Astrocyte (in vitro differentiated cells and primary cell): ENCODE data around the gene AMBN. TPM values are rescaled to one million over a fixed set of nuclear protein-coding genes. Genes with fewer than 3 reads are reported as not detected.

Experiments
- DNase-seq: peaks from one replicate; pipeline ENCODE4 v3.0.0-alpha.2; 2010; ENCODE audit warnings: low read depth
- FAIRE-seq: peaks from 2 replicates; lab custom pipeline; 2011; peaks lifted over from hg19 to GRCh38; lab: Jason Lieb, UNC
- H2AFZ ChIP-seq: 2 replicates; pipeline ENCODE4 v1.6.0; 2012; ENCODE audit warnings: low read depth, low read length, inconsistent platforms
- H3K27ac ChIP-seq: 2 replicates; pipeline ENCODE4 v1.5.1; 2011; ENCODE audit warnings: low read depth, low read length, inconsistent platforms
- H3K27me3 ChIP-seq: 2 replicates; pipeline ENCODE4 v1.6.0; 2011; ENCODE audit warnings: low read length, inconsistent platforms; ENCODE audit not compliant: insufficient read depth
- H3K36me3 ChIP-seq: 2 replicates; pipeline ENCODE4 v1.5.1; 2011; ENCODE audit warnings: low read length, inconsistent platforms; ENCODE audit not compliant: insufficient read depth
- H3K4me1 ChIP-seq: 2 replicates; pipeline ENCODE4 v1.5.1; 2011; ENCODE audit warnings: low read length, inconsistent platforms; ENCODE audit not compliant: insufficient read depth
- H3K4me2 ChIP-seq: 2 replicates; pipeline ENCODE4 v1.6.0; 2012; ENCODE audit warnings: low read length, inconsistent platforms
- H3K4me3 ChIP-seq: 2 replicates; pipeline ENCODE4 v1.5.1; 2011; ENCODE audit warnings: low read depth, mild to moderate bottlenecking, low read length, inconsistent platforms; ENCODE audit not compliant: insufficient read depth
- H3K79me2 ChIP-seq: 2 replicates; pipeline ENCODE4 v1.6.0; 2012; ENCODE audit warnings: mild to moderate bottlenecking, low read length, inconsistent platforms; ENCODE audit not compliant: insufficient read depth
- H3K9ac ChIP-seq: 2 replicates; pipeline ENCODE4 v1.6.0; 2012; ENCODE audit warnings: mild to moderate bottlenecking, low read length, inconsistent platforms
- H3K9me3 ChIP-seq: 2 replicates; pipeline ENCODE4 v1.5.1; 2012; ENCODE audit warnings: low read depth, mild to moderate bottlenecking, low read length, inconsistent platforms; ENCODE audit not compliant: insufficient read depth
- H4K20me1 ChIP-seq: 2 replicates; pipeline ENCODE4 v1.6.0; 2012; ENCODE audit warnings: low read length, inconsistent platforms; ENCODE audit not compliant: insufficient read depth
- H3K27ac Mint-ChIP-seq: one replicate; pipeline ENCODE4 v1.8.0; 2021; ENCODE audit warnings: mild to moderate bottlenecking, mixed read lengths; ENCODE audit not compliant: unreplicated experiment
- H3K27me3 Mint-ChIP-seq: one replicate; pipeline ENCODE4 v1.8.0; 2021; ENCODE audit warnings: low read depth, mixed read lengths; ENCODE audit not compliant: unreplicated experiment
- H3K36me3 Mint-ChIP-seq: one replicate; pipeline ENCODE4 v1.8.0; 2021; ENCODE audit warnings: low read depth, mixed read lengths; ENCODE audit not compliant: unreplicated experiment
- H3K4me1 Mint-ChIP-seq: one replicate; pipeline ENCODE4 v1.8.0; 2021; ENCODE audit warnings: low read depth, mixed read lengths; ENCODE audit not compliant: unreplicated experiment
- H3K4me3 Mint-ChIP-seq: one replicate; pipeline ENCODE4 v1.8.0; 2021; ENCODE audit warnings: mild to moderate bottlenecking, moderate library complexity, mixed read lengths; ENCODE audit not compliant: unreplicated experiment
- H3K9me3 Mint-ChIP-seq: one replicate; pipeline ENCODE4 v1.8.0; 2021; ENCODE audit warnings: mild to moderate bottlenecking, mixed read lengths; ENCODE audit not compliant: unreplicated experiment
- EZH2 ChIP-seq: IDR thresholded peaks from 2 replicates; pipeline ENCODE4 v1.6.1; 2012; ENCODE audit warnings: mild to moderate bottlenecking, low read length, inconsistent platforms; ENCODE audit not compliant: insufficient read depth
- total RNA-seq: library from RNA; stranded (reverse); gene quantifications from 2 replicates; pipeline ENCODE4 v1.2.1, GENCODE V29; 2021
- TF ChIP-seq, protein P1 (sequence below): IDR thresholded peaks from 2 replicates; pipeline ENCODE4 v1.5.1; 2011; ENCODE audit warnings: low read depth, mild to moderate bottlenecking, inconsistent platforms, low read length, moderate library complexity; ENCODE audit not compliant: insufficient read depth

Gene AMBN
- total RNA-seq, 1 donor from 2014 or later: not detected

DNA sequence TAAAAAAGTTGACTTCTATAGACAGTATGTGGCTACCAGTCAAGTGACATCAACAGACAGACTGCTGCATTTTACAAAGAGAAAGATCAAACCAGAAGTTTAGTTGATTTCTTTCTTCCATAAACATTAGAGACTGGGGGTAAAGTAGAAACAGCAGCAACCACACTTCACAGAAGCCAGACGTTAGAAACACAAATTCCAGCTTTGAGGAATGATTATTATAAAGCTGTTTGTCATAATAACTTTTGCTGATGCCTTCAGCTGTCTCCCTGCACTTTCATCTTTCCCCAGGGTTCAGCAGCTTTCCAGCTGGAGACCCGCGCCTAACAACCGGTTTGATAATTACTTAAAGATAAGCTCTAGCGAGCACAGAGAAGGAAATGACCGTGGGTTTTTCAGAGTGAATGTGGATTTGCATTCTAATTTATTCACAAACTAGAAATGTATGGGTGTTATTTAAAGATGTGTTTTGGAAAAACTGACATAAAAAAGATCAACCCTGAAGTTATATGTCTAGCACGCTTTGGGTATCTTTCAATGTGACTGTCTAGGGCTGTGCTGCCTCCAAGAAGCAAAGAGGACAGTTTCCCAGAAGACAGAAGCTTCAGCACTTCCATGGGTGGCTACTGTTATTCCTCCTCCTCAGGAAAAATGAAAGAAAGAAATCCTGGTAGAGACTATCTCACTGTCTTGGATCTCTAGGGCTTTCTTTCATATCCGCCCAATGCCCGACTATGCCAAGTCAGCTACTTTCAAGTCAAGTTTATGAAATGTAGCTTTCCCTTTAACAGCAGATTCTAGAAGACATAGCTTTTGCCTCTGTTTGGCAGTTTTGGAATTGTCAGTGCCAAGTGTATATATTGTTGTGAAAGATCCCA is 21.5 kb downstream of the AMBN start:
- Mint-ChIP-seq H3K36me3 (no peaks in the 10 kb centered on the region), H3K4me1 (peaks cover 2% of the 10 kb centered on the region), H3K27ac (no peak overlapping the region), H3K9me3 (no peaks in the 10 kb centered on the region), H3K27me3 (peaks cover 3% of the 10 kb centered on the region), H3K4me3 (no peak overlapping the region)
- DNase-seq (no peak), FAIRE-seq (no peak)
- peaks cover 5% of the 10 kb centered on the region for H3K27me3 ChIP-seq
- H3K36me3 ChIP-seq: no peaks in the 10 kb centered on the region
- no peaks in the 10 kb centered on the region for H4K20me1 ChIP-seq
- no peaks in the 10 kb centered on the region for H3K9me3 ChIP-seq
- H3K4me2 ChIP-seq: peak overlapping the region; percentile 2
- H3K4me3 ChIP-seq: no peak overlapping the region
- no peaks in the 10 kb centered on the region for H3K4me1 ChIP-seq
- no peak overlapping the region for H3K27ac ChIP-seq
- no peak for TF ChIP-seq EZH2
- TF ChIP-seq, protein P1, sequence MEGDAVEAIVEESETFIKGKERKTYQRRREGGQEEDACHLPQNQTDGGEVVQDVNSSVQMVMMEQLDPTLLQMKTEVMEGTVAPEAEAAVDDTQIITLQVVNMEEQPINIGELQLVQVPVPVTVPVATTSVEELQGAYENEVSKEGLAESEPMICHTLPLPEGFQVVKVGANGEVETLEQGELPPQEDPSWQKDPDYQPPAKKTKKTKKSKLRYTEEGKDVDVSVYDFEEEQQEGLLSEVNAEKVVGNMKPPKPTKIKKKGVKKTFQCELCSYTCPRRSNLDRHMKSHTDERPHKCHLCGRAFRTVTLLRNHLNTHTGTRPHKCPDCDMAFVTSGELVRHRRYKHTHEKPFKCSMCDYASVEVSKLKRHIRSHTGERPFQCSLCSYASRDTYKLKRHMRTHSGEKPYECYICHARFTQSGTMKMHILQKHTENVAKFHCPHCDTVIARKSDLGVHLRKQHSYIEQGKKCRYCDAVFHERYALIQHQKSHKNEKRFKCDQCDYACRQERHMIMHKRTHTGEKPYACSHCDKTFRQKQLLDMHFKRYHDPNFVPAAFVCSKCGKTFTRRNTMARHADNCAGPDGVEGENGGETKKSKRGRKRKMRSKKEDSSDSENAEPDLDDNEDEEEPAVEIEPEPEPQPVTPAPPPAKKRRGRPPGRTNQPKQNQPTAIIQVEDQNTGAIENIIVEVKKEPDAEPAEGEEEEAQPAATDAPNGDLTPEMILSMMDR: no peak
- no peak overlapping the region for H2AFZ ChIP-seq
- H3K9ac ChIP-seq: no peak overlapping the region
- H3K79me2 ChIP-seq: no peaks in the 10 kb centered on the region

DNA sequence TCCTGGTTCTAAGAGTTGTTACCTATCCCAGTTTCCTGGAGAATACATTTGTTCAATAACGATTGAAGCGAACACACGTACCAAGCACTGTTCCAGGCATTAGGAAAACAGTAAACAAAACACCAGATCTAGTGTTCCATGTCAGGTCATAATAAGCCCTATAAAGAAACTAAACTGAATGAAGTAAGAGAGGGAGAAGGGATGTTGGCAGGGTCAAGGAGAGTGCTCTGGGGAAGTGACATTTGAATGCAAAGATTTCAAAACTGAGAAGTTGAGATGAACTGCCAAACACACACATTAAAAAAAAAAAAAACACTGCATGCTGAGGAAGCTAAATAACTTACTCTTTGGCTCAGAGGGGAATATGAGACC is 22.1 kb downstream of the AMBN start:
- Histone ChIP-seq H3K4me1 (no peaks in the 10 kb centered on the region), H3K27me3 (peaks cover 5% of the 10 kb centered on the region), H3K36me3 (no peaks in the 10 kb centered on the region), H2AFZ (no peak overlapping the region), H3K79me2 (no peaks in the 10 kb centered on the region), H3K4me2 (peak overlapping the region; percentile 2), H3K9ac (no peak overlapping the region), H3K4me3 (no peak overlapping the region), H3K27ac (no peak overlapping the region), H3K9me3 (no peaks in the 10 kb centered on the region), H4K20me1 (no peaks in the 10 kb centered on the region)
- Mint-ChIP-seq H3K36me3 (no peaks in the 10 kb centered on the region), H3K4me1 (peaks cover 2% of the 10 kb centered on the region), H3K27ac (no peak overlapping the region), H3K9me3 (no peaks in the 10 kb centered on the region), H3K4me3 (no peak overlapping the region), H3K27me3 (peaks cover 3% of the 10 kb centered on the region)
- no peak for FAIRE-seq
- TF ChIP-seq, protein P1: no peak
- no peak for TF ChIP-seq EZH2
- no peak for DNase-seq

DNA sequence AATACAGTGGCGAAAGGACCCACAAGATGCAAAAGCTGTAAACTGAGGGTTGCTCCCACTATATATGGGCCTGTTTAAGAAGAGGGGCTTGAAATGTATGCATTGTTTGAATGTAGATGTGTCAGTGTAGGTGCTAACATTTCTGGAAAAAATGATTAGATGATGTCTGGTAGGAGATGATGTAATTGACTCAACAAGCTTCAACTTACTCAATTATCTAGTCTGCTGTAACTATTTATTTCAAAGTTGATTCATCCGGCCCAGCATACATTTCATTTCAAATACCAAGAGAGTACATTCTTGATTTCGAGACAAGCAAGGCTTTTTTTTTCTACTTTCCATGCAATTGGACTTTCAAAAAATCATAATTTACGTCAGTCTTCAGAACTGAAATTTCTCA is 27.2 kb downstream of the AMBN start:
- no peaks in the 10 kb centered on the region for H3K4me1 ChIP-seq
- H3K9me3 ChIP-seq: no peaks in the 10 kb centered on the region
- H3K27ac ChIP-seq: no peak overlapping the region
- H3K4me2 ChIP-seq: no peak overlapping the region
- no peak overlapping the region for H3K4me3 ChIP-seq
- no peak for TF ChIP-seq EZH2
- TF ChIP-seq, protein P1: no peak
- no peaks in the 10 kb centered on the region for H3K79me2 ChIP-seq
- H3K4me3 Mint-ChIP-seq: no peak overlapping the region
- H3K36me3 ChIP-seq: no peaks in the 10 kb centered on the region
- no peak overlapping the region for H2AFZ ChIP-seq
- H3K27me3 ChIP-seq: peaks cover under 1% of the 10 kb centered on the region
- no peaks in the 10 kb centered on the region for H4K20me1 ChIP-seq
- no peaks in the 10 kb centered on the region for H3K4me1 Mint-ChIP-seq
- no peaks in the 10 kb centered on the region for H3K9me3 Mint-ChIP-seq
- FAIRE-seq (peak; percentile 13), DNase-seq (no peak)
- H3K27ac Mint-ChIP-seq: no peak overlapping the region
- H3K36me3 Mint-ChIP-seq: no peaks in the 10 kb centered on the region
- no peak overlapping the region for H3K9ac ChIP-seq
- peaks cover 3% of the 10 kb centered on the region for H3K27me3 Mint-ChIP-seq
